HFFc6 (cell line): Measurements from ENCODE around the gene HOXA3. TPM values are rescaled to one million over a fixed set of nuclear protein-coding genes. Genes with fewer than 3 reads are reported as not detected.

Experiments used
- DNase-seq: peaks from one replicate; pipeline ENCODE4 v3.0.0-alpha.2; 2018
- H3K27ac Mint-ChIP-seq: 2 replicates; pipeline ENCODE4 v1.8.0; 2020; ENCODE audit warnings: mild to moderate bottlenecking, mixed read lengths
- H3K27me3 Mint-ChIP-seq: 2 replicates; pipeline ENCODE4 v1.8.0; 2021; ENCODE audit warnings: mild to moderate bottlenecking, moderate library complexity, mixed read lengths; ENCODE audit not compliant: insufficient read depth
- H3K36me3 Mint-ChIP-seq: 2 replicates; pipeline ENCODE4 v1.8.0; 2021; ENCODE audit warnings: low read depth, mixed read lengths
- H3K4me1 Mint-ChIP-seq: 2 replicates; pipeline ENCODE4 v1.8.0; 2020; ENCODE audit warnings: low read depth, mixed read lengths
- H3K4me3 Mint-ChIP-seq: 2 replicates; pipeline ENCODE4 v1.8.0; 2020; ENCODE audit warnings: mild to moderate bottlenecking, moderate library complexity, mixed read lengths
- H3K9me3 Mint-ChIP-seq: 2 replicates; pipeline ENCODE4 v1.8.0; 2020; ENCODE audit warnings: mild to moderate bottlenecking, mixed read lengths
- total RNA-seq, 6 experiments: library from RNA; stranded (reverse); fragmentation: NEBNext Ultra II Directional; extraction: Animal tissue kit (Norgen Biotek cat#: 25700); gene quantifications; 2 replicates in 1 of 6; 3 replicates in 5 of 6; pipeline ENCODE4 v1.2.3, GENCODE V29; 2021
- TF ChIP-seq, protein P1 (sequence below): fragments of 200-600 bp; sonication (generic); IDR thresholded peaks from 2 replicates; pipeline ENCODE4 v1.5.0; 2021; ENCODE audit warnings: antibody characterized with exemption, mild to moderate bottlenecking

HOXA3 gene
- total RNA-seq, 6 experiments from 2014 or later: 0.33 to 1.9 (median 1.1) TPM

DNA sequence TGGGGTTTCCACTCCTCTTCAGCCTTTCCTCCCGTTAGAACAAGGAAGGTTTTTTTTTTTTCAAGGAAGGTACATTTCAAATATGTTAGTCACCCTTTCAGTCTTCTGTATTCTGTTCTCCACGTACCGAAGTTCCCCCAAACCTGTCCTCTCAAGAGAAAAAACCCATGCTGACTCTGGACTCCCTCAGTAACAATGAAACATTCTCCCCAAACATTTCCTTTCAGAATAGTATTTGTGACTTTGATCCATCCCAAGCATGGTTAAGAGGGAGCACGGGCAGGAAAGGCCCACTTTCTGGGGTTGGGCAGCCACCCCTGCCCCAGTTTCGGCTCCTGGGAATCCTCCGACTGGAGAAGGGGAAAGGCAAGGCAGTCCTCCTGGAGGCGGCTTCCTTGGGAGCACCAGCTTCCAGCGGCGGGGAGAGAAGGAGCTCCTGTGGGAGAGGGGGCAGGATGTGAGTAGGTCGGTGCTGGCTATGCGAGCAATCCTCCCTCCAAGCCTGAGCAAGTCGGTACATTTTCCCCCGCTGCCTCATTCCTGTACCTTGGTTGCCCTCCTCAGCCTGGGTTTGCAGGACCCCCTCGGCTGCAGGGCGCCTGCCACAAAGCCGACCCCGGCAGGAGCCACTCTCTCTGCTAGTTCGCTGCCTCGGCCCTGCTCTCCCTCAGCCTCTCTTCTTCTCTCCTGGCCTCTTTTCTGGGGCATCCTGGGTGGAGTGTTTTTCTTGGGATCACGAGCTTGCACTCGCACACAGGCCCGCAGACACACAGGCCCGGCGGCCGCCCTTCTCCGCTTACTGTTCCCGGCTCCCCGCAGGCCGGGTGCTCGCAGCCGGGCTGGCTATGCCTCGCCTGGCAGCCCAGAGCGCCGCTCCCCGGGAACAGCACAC, 54.5 kb downstream of the HOXA3 start:
- DNase-seq: no peak
- Mint-ChIP-seq H3K27me3 (peaks cover 26% of the 10 kb centered on the region), H3K9me3 (no peaks in the 10 kb centered on the region), H3K4me1 (peaks cover 39% of the 10 kb centered on the region), H3K4me3 (peak overlapping the region; percentile 87), H3K36me3 (peaks cover 37% of the 10 kb centered on the region), H3K27ac (peak overlapping the region; percentile 55)
- TF ChIP-seq, protein P1, sequence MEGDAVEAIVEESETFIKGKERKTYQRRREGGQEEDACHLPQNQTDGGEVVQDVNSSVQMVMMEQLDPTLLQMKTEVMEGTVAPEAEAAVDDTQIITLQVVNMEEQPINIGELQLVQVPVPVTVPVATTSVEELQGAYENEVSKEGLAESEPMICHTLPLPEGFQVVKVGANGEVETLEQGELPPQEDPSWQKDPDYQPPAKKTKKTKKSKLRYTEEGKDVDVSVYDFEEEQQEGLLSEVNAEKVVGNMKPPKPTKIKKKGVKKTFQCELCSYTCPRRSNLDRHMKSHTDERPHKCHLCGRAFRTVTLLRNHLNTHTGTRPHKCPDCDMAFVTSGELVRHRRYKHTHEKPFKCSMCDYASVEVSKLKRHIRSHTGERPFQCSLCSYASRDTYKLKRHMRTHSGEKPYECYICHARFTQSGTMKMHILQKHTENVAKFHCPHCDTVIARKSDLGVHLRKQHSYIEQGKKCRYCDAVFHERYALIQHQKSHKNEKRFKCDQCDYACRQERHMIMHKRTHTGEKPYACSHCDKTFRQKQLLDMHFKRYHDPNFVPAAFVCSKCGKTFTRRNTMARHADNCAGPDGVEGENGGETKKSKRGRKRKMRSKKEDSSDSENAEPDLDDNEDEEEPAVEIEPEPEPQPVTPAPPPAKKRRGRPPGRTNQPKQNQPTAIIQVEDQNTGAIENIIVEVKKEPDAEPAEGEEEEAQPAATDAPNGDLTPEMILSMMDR: no peak

DNA sequence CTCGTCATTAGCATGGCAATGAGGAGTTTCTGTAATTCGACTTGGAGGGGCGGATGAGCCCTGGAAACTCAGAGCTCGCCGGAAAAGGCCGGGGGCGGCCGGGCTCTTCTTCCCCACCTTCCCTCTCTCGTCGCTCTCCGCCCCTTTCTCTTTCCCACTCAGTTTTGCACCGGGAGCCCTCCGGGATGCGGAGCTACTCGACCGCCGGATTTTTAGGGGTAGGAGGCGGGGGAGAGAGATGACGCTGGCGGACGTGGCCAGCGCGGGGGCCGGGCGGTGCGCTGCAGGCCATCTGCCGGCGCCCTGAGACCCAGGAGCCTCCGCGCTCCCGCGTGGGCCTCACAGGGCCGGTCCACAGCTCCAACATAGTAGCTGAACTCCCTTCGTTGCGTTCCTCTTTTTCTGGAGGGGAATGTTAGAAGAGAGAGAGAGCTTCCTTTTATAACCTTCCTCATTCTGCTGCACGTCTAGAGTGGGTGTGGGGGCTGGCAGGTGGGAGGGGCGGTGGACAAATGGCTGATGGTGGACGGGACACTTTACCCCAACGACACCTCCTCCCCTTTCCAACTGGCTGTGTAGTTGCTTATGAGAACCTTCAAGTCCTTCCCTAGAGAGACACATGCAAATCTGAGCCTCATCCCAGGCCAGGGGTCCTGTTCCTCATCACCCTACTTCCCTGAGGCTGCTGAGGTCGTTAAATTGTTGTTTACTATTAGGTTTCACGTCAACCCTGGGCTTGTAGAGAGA, 55.4 kb downstream of the HOXA3 start:
- TF ChIP-seq, protein P1: no peak
- peaks cover 34% of the 10 kb centered on the region for H3K4me1 Mint-ChIP-seq
- H3K4me3 Mint-ChIP-seq: peak overlapping the region; percentile 87
- peak; percentile 14 for DNase-seq
- peaks cover 19% of the 10 kb centered on the region for H3K27me3 Mint-ChIP-seq
- no peaks in the 10 kb centered on the region for H3K9me3 Mint-ChIP-seq
- H3K36me3 Mint-ChIP-seq: peaks cover 37% of the 10 kb centered on the region
- peak overlapping the region; percentile 55 for H3K27ac Mint-ChIP-seq

DNA sequence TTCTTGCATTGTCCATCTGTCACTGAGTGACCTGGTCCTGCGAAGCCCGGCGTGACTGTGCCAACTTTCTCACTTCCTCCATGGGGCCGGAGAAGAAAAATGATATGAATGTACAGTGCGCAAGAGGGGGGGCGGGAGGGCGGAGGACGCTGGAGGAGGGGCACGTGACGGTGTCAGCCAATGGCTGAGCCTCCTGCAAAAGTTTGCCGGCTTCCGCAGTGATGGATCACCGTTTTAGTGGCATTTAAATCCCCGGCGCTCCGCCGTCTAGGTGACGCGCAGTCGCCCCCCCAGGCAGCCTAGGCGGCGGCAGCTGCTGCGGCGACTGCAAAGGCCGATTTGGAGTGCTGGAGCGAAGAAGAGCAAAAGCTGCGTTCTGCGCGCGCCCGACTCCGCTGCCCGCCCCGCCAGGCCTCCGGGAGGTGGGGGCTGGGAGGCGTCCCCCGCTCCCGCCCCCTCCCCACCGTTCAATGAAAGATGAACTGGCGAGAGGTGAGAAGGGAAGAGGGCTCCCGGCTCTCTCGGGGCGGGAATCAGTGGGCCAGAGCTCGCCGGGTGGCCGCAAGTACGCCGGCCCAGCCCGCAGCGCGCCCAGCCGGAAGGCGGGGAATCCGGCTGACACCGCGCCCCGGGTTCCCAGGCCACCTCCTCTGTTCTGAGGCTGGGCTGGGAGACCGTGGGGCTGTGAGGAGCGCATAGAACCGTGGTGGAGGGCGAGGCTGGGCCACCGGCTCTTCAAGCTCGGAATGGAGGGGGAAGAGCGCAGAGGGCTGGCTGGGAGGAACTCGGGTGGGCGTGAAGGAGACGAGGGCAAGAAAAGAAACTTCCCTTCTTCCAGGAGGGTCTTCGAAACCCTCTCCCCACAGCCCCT, 56.3 kb downstream of the HOXA3 start, which contains the start of gene HOXA1:
Gene HOXA1 (minus strand): TSS at position 104 of the 871 bp plus-strand sequence. CDS start 88 bp downstream, at position 16.
- Mint-ChIP-seq H3K27ac (peak within 1 kb of the TSS; percentile 71), H3K4me3 (peak within 1 kb of the TSS; percentile 87), H3K36me3 (peaks cover 30% of the 10 kb centered on the region), H3K9me3 (no peaks in the 10 kb centered on the region), H3K27me3 (peaks cover 11% of the 10 kb centered on the region), H3K4me1 (peaks cover 34% of the 10 kb centered on the region)
- DNase-seq: peak; percentile 90
- TF ChIP-seq, protein P1: peak; percentile 26; the same call in 1 of the 2 replicates

DNA sequence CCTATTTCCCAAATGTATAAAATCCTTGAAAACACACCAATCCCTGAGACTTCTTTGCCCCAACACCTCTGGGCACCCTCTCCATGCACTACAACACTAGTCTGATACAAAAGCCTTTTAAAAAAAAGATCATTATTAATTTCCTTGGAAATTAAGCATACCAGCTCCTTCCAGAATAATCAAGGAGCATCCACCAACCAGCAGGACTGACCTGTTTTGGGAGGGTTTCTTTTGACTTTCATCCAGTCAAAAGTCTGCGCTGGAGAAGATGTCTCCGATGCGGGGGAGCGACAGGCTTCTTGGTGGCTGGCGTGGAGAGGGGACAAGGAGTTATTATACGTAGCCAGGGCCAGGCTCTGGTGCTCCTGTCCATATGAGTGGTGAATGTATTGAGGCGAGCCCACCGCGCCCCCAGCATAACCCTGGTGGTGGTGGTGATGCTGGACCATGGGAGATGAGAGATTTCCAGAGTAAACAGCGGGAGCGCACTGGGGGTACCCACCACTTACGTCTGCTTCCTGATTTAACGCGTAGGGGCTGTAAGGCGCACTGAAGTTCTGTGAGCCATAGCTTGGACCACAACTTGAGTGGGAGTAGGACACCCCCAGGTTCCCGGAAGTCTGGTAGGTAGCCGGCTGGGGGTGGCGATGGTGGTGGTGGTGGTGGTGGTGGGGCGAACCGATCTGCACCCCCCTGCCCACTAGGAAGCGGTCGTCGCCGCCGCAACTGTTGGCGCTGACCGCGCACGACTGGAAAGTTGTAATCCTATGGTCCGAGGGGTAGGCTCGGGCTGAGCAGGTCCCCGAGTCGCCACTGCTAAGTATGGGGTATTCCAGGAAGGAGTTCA, 57.1 kb downstream of the HOXA3 start:
- DNase-seq: no peak
- H3K9me3 Mint-ChIP-seq: no peaks in the 10 kb centered on the region
- H3K36me3 Mint-ChIP-seq: peaks cover 21% of the 10 kb centered on the region
- peaks cover 34% of the 10 kb centered on the region for H3K4me1 Mint-ChIP-seq
- TF ChIP-seq, protein P1: no peak
- peak overlapping the region; percentile 71; the same call in 1 of the 2 replicates for H3K27ac Mint-ChIP-seq
- H3K4me3 Mint-ChIP-seq: peak overlapping the region; percentile 87
- peaks cover 17% of the 10 kb centered on the region for H3K27me3 Mint-ChIP-seq
